Measurements from ENCODE around the gene RALGAPA2. TPM values are rescaled to one million over a fixed set of nuclear protein-coding genes. Genes with fewer than 3 reads are reported as not detected.
A peak's percentile ranks its signal among the peaks of the same experiment; 100 is the strongest.

The RALGAPA2 gene
- total RNA-seq, 1 experiment from 2014 or later, result 13.4 TPM

- Histone ChIP-seq H3K27ac (ENCODE audit: low read length) (no peak overlapping the region), H3K36me3 (ENCODE audit: control insufficient read depth, insufficient read depth, low read length) (no peaks in the 10 kb centered on the region), H3K27me3 (ENCODE audit: control insufficient read depth, insufficient read depth, low read length) (no peaks in the 10 kb centered on the region), H3K4me3 (ENCODE audit: low read depth in 2 of 2, low read length in 2 of 2) (no peak overlapping the region), H3K9me3 (ENCODE audit: control insufficient read depth, insufficient read depth, low read depth, low read length) (no peaks in the 10 kb centered on the region), H3K4me1 (ENCODE audit: control insufficient read depth, insufficient read depth, low read length) (no peaks in the 10 kb centered on the region)
- no peak for ATAC-seq
- in situ Hi-C loops (cut with HindIII; ENCODE audit: low pct_unique_long_range_greater_than_20kb, low sequenced_read_pairs), result no loop called here
- TF ChIP-seq TCF7L2 (IDR thresholded peaks at IDR 0.05; ENCODE audit: low read depth, low read length) (no peak), REST (IDR thresholded peaks at IDR 0.05; ENCODE audit: insufficient read depth in 1 of 2, low read depth in 2 of 2, low read length in 1 of 2) (no peak), SIN3A (IDR thresholded peaks at IDR 0.05; ENCODE audit: borderline replicate concordance, insufficient read depth, low read depth, low read length) (no peak), POLR2AphosphoS5 (IDR thresholded peaks at IDR 0.05; ENCODE audit: low read depth, low read length) (no peak), CTCF (IDR thresholded peaks at IDR 0.05) (no peak)
- intact Hi-C loops (cut with micrococcal nuclease; ENCODE audit: unreplicated experiment), result loop anchor here (5.0 kb wide), 1 partner anchor 327 kb away; no protein-coding TSS in a partner anchor
- ChIA-PET CTCF (no interaction called here), POLR2A (no interaction called here)
- DNase-seq (ENCODE audit: low read depth, low spot score), result no peak
- BruUV-seq (replicated peaks), result no TSS peak
Measured at GRCh38 chr20:20409331-20409730, 303.1 kb downstream of the RALGAPA2 start.

- intact Hi-C loops (cut with micrococcal nuclease; ENCODE audit: unreplicated experiment), result loop anchor here (5.0 kb wide), 1 partner anchor 326 kb away; no protein-coding TSS in a partner anchor
- no peak overlapping the region for H3K4me3 ChIP-seq (ENCODE audit: low read depth in 2 of 2, low read length in 2 of 2)
- TF ChIP-seq CTCF (IDR thresholded peaks at IDR 0.05) (peak; percentile 57), REST (IDR thresholded peaks at IDR 0.05; ENCODE audit: insufficient read depth in 1 of 2, low read depth in 2 of 2, low read length in 1 of 2) (no peak), TCF7L2 (IDR thresholded peaks at IDR 0.05; ENCODE audit: low read depth, low read length) (no peak)
- DNase-seq (ENCODE audit: low read depth, low spot score) (peak; percentile 18), ATAC-seq (peak; percentile 80; the same call in 1 of the 2 replicates)
- CTCF ChIA-PET, result no interaction called here
- no TSS peak for BruUV-seq (replicated peaks)
- H3K36me3 ChIP-seq (ENCODE audit: control insufficient read depth, insufficient read depth, low read length), result no peaks in the 10 kb centered on the region
- in situ Hi-C loops (cut with HindIII; ENCODE audit: low pct_unique_long_range_greater_than_20kb, low sequenced_read_pairs), result no loop called here
- H3K4me1 ChIP-seq (ENCODE audit: control insufficient read depth, insufficient read depth, low read length), result no peaks in the 10 kb centered on the region
- no peaks in the 10 kb centered on the region for H3K9me3 ChIP-seq (ENCODE audit: control insufficient read depth, insufficient read depth, low read depth, low read length)
- no peak overlapping the region for H3K27ac ChIP-seq (ENCODE audit: low read length)
- no peaks in the 10 kb centered on the region for H3K27me3 ChIP-seq (ENCODE audit: control insufficient read depth, insufficient read depth, low read length)
- POLR2A ChIA-PET, result no interaction called here
Measured at GRCh38 chr20:20407891-20408805, 304.3 kb downstream of the RALGAPA2 start.

Data from Panc1 (cell line).